SK-N-MC (cell line): ENCODE measurements around the gene RABGGTB.

Source experiments
- EZH2 ChIP-seq: fragments of 200-600 bp; sonication (generic); IDR thresholded peaks from one replicate; pipeline ENCODE4 v1.6.1; 2017; ENCODE audit warnings: antibody characterized with exemption
- FOXP2 ChIP-seq: optimal IDR thresholded peaks from 2 replicates; pipeline ENCODE3; 2011; ENCODE audit warnings: mild to moderate bottlenecking, moderate library complexity; ENCODE audit not compliant: insufficient read depth; ENCODE audit errors: extremely low read length, control extremely low read depth
- POLR2AphosphoS5 ChIP-seq: IDR thresholded peaks from 2 replicates; pipeline ENCODE4 v1.6.1; 2012; ENCODE audit warnings: mild to moderate bottlenecking, low read depth, low read length, borderline replicate concordance

DNA sequence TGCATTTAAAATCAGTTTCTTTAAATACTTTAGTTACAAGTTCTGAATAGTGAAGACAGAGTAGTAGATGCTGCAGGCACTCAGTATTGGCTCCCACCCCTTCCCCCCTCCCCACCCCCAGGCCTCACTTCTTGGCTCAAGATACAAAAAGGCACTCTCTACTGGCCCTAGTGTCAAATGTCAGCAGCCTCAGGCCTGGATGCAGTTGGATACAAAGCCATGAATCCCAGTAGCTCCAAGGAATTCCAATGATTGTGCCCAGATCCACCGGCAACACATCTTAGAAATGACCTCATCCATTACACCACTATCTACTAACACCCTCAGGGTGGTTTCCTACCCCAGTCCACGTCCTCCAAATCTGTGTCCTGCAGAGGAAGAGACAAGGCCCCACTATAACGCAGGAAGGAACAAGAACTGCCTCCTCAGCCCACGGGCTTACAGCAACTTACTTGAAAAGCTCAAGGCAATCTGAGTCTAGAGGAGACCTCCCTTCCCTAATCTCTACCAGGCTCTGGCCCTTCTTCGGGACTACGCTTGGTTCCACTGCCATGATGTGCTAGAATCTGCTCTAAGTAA lies 43.9 kb upstream of the RABGGTB start:
- no peak for TF ChIP-seq POLR2AphosphoS5
- no peak for TF ChIP-seq EZH2
- no peak for TF ChIP-seq FOXP2
